ENCODE results near the gene GPD1L. TPM values are rescaled to one million over a fixed set of nuclear protein-coding genes. Genes with fewer than 3 reads are reported as not detected.

Gene GPD1L
- total and polyA plus RNA-seq, 2 of the 13 experiments (the other 11 are each of a cell fraction or from before 2014, with no cell fraction given), result 4.9 to 13.7 TPM

GRCh38 chr3:32177702-32178198 lies 71.3 kb downstream of the GPD1L start (continued):
- TF ChIP-seq USF2 (IDR thresholded peaks at IDR 0.05; ENCODE audit: low read depth, low read length), result peak; percentile 42; the same call in 1 of the 2 replicates
- no peak for TF ChIP-seq USF2 (CRISPR knock-in tag; IDR thresholded peaks at IDR 0.05; ENCODE audit: borderline replicate concordance)
- TF ChIP-seq ZNF142 (CRISPR knock-in tag; IDR thresholded peaks at IDR 0.05), result no peak
- no peak for TF ChIP-seq SATB2 (CRISPR knock-in tag; IDR thresholded peaks at IDR 0.05)
- 0 out of 2 replicates have a peak, but pooled peaks have one; percentile 41 for TF ChIP-seq THRA (CRISPR knock-in tag; IDR thresholded peaks at IDR 0.05; ENCODE audit: borderline replicate concordance)
- no peak for TF ChIP-seq GFI1 (CRISPR knock-in tag; IDR thresholded peaks at IDR 0.05; ENCODE audit: borderline replicate concordance)
- no peak for TF ChIP-seq NCOR1 (IDR thresholded peaks at IDR 0.05; ENCODE audit: borderline replicate concordance, low read length)
- no peak for TF ChIP-seq PHB2 (IDR thresholded peaks at IDR 0.05; ENCODE audit: partially characterized antibody)
- TF ChIP-seq ZSCAN29 (CRISPR knock-in tag; conservative IDR thresholded peaks at IDR 0.05), result no peak
- TF ChIP-seq, protein P1, sequence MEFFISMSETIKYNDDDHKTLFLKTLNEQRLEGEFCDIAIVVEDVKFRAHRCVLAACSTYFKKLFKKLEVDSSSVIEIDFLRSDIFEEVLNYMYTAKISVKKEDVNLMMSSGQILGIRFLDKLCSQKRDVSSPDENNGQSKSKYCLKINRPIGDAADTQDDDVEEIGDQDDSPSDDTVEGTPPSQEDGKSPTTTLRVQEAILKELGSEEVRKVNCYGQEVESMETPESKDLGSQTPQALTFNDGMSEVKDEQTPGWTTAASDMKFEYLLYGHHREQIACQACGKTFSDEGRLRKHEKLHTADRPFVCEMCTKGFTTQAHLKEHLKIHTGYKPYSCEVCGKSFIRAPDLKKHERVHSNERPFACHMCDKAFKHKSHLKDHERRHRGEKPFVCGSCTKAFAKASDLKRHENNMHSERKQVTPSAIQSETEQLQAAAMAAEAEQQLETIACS (CRISPR knock-in tag; IDR thresholded peaks at IDR 0.05), result no peak
- no peak for TF ChIP-seq NR2C2 (CRISPR knock-in tag; IDR thresholded peaks at IDR 0.05; ENCODE audit: borderline replicate concordance)
- TF ChIP-seq, protein P2, sequence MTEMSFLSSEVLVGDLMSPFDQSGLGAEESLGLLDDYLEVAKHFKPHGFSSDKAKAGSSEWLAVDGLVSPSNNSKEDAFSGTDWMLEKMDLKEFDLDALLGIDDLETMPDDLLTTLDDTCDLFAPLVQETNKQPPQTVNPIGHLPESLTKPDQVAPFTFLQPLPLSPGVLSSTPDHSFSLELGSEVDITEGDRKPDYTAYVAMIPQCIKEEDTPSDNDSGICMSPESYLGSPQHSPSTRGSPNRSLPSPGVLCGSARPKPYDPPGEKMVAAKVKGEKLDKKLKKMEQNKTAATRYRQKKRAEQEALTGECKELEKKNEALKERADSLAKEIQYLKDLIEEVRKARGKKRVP (CRISPR knock-in tag; IDR thresholded peaks at IDR 0.05), result no peak
- TF ChIP-seq TRAFD1 (CRISPR knock-in tag; IDR thresholded peaks at IDR 0.05; ENCODE audit: borderline replicate concordance), result no peak
- no peak for TF ChIP-seq FOXM1 (CRISPR knock-in tag; IDR thresholded peaks at IDR 0.05)
- TF ChIP-seq FOSL2 (CRISPR knock-in tag; IDR thresholded peaks at IDR 0.05), result peak; percentile 29; the same call in 1 of the 2 replicates
- no peak for TF ChIP-seq KLF9 (CRISPR knock-in tag; IDR thresholded peaks at IDR 0.05; ENCODE audit: low read depth)
